ENCODE results near the gene CTRL. TPM values are rescaled to one million over a fixed set of nuclear protein-coding genes. Genes with fewer than 3 reads are reported as not detected.

CTRL gene
- polyA plus RNA-seq, 3 donors, result 0.69 to 17.4 (median 1.6) TPM

GRCh38 chr16:67951485-67951884 is 19.8 kb upstream of the CTRL start:
- Histone ChIP-seq H3K9me3 (replicated peaks in 1 of 2; ENCODE audit: control insufficient read depth in 1 of 2, insufficient read depth in 1 of 2, low read length in 2 of 2) (no peaks in the 10 kb centered on the region), H3K27me3 (ENCODE audit: control insufficient read depth in 2 of 2, insufficient read depth in 2 of 2, low read length in 2 of 2) (no peaks in the 10 kb centered on the region), H3K27ac (ENCODE audit: low read depth in 1 of 2, low read length in 2 of 2) (no peak overlapping the region), H2AFZ (ENCODE audit: insufficient read depth, low read depth, low read length, poor library complexity, severe bottlenecking) (no peak overlapping the region), H3K4me1 (ENCODE audit: control insufficient read depth in 1 of 2, insufficient read depth in 2 of 2, low read length in 2 of 2) (no peaks in the 10 kb centered on the region), H3K79me2 (ENCODE audit: insufficient read depth, low read length) (no peaks in the 10 kb centered on the region), H4K20me1 (ENCODE audit: insufficient read depth, low read length) (no peaks in the 10 kb centered on the region), H3K4me3 (replicated peaks in 1 of 3; ENCODE audit: low read depth in 2 of 3, low read length in 3 of 3) (no peak overlapping the region), H3K4me2 (replicated peaks; ENCODE audit: extremely low read depth, low read length, poor library complexity, severe bottlenecking) (no peak overlapping the region), H3K9ac (ENCODE audit: insufficient read depth, low read length, poor library complexity, severe bottlenecking) (no peak overlapping the region), H3K36me3 (replicated peaks in 1 of 2; ENCODE audit: control insufficient read depth in 1 of 2, insufficient read depth in 2 of 2, low read length in 2 of 2) (peaks cover 70 to 88% of the 10 kb centered on the region in 2 donors)
- 97% methylated on average over 12 of the region's 12 CpGs for WGBS (ENCODE audit: insufficient coverage)
- H3K27me3 Mint-ChIP-seq (ENCODE audit: low read depth in 3 of 3), result peaks cover 0 to 2% (median 0%) of the 10 kb centered on the region in 3 donors
- intact Hi-C loops (cut with micrococcal nuclease), result no loop called here
- H3K9me3 Mint-ChIP-seq, result no peaks in the 10 kb centered on the region
- no peak overlapping the region for H3K27ac Mint-ChIP-seq
- TF ChIP-seq CTCF (IDR thresholded peaks at IDR 0.05), result no peak
- no peaks in the 10 kb centered on the region for H3K4me1 Mint-ChIP-seq
- H3K4me3 Mint-ChIP-seq, result no peak overlapping the region
- peaks cover 54 to 88% of the 10 kb centered on the region in 2 donors for H3K36me3 Mint-ChIP-seq
- no peak for DNase-seq

GRCh38 chr16:67950335-67950843 is 18.7 kb upstream of the CTRL start:
- Histone ChIP-seq H3K36me3 (replicated peaks in 1 of 2; ENCODE audit: control insufficient read depth in 1 of 2, insufficient read depth in 2 of 2, low read length in 2 of 2) (peaks cover 81 to 94% of the 10 kb centered on the region in 2 donors), H2AFZ (ENCODE audit: insufficient read depth, low read depth, low read length, poor library complexity, severe bottlenecking) (no peak overlapping the region), H4K20me1 (ENCODE audit: insufficient read depth, low read length) (no peaks in the 10 kb centered on the region), H3K9ac (ENCODE audit: insufficient read depth, low read length, poor library complexity, severe bottlenecking) (no peak overlapping the region), H3K79me2 (ENCODE audit: insufficient read depth, low read length) (no peaks in the 10 kb centered on the region), H3K27ac (ENCODE audit: low read depth in 1 of 2, low read length in 2 of 2) (no peak overlapping the region), H3K4me1 (ENCODE audit: control insufficient read depth in 1 of 2, insufficient read depth in 2 of 2, low read length in 2 of 2) (no peaks in the 10 kb centered on the region), H3K4me3 (replicated peaks in 1 of 3; ENCODE audit: low read depth in 2 of 3, low read length in 3 of 3) (no peak overlapping the region), H3K4me2 (replicated peaks; ENCODE audit: extremely low read depth, low read length, poor library complexity, severe bottlenecking) (no peak overlapping the region), H3K27me3 (ENCODE audit: control insufficient read depth in 2 of 2, insufficient read depth in 2 of 2, low read length in 2 of 2) (no peaks in the 10 kb centered on the region), H3K9me3 (replicated peaks in 1 of 2; ENCODE audit: control insufficient read depth in 1 of 2, insufficient read depth in 1 of 2, low read length in 2 of 2) (no peaks in the 10 kb centered on the region)
- H3K36me3 Mint-ChIP-seq, result peaks cover 64 to 91% of the 10 kb centered on the region in 2 donors
- H3K27ac Mint-ChIP-seq, result no peak overlapping the region
- DNase-seq, result no peak
- WGBS (ENCODE audit: insufficient coverage), result 96% methylated on average over 8 of the region's 16 CpGs
- no peak for TF ChIP-seq CTCF (IDR thresholded peaks at IDR 0.05)
- no peaks in the 10 kb centered on the region for H3K4me1 Mint-ChIP-seq
- intact Hi-C loops (cut with micrococcal nuclease), result no loop called here
- H3K9me3 Mint-ChIP-seq, result no peaks in the 10 kb centered on the region
- H3K27me3 Mint-ChIP-seq (ENCODE audit: low read depth in 3 of 3), result peaks cover 0 to 2% (median 0%) of the 10 kb centered on the region in 3 donors
- H3K4me3 Mint-ChIP-seq, result no peak overlapping the region

Data from CD14-positive monocyte (primary cell).